K562 (cell line): ENCODE measurements around the gene NDC1. TPM values are rescaled to one million over a fixed set of nuclear protein-coding genes. Genes with fewer than 3 reads are reported as not detected.

Experiments used
- ATF7 ChIP-seq: fragments of 450-650 bp; IDR thresholded peaks from 2 replicates; pipeline ENCODE4 v1.7.1; 2014; ENCODE audit warnings: mild to moderate bottlenecking, moderate library complexity
- BMI1 ChIP-seq: fragments of 150-350 bp; IDR thresholded peaks from 2 replicates; pipeline ENCODE4 v1.6.1; 2014; ENCODE audit warnings: low read length
- BRF2 ChIP-seq: IDR thresholded peaks from 3 replicates; pipeline ENCODE4 v1.6.1; 2011; ENCODE audit warnings: borderline replicate concordance, mild to moderate bottlenecking; ENCODE audit not compliant: insufficient read length, insufficient read depth
- DACH1 ChIP-seq: fragments of 450-650 bp; IDR thresholded peaks from 2 replicates; pipeline ENCODE4 v1.6.1; 2018; ENCODE audit not compliant: partially characterized antibody
- HDAC1 ChIP-seq, 2 experiments: fragments of 450-650 bp; IDR thresholded peaks; 2 replicates each; pipeline ENCODE4 v1.6.1; 2016 to 2017; ENCODE audit warnings: inconsistent platforms in 1 of 2, mild to moderate bottlenecking in 1 of 2, moderate library complexity in 1 of 2
- IRF1 ChIP-seq: sonication (generic); formaldehyde crosslinking; IDR thresholded peaks from 2 replicates; pipeline ENCODE4 v1.8.0; 2022; ENCODE audit warnings: missing genetic modification reagents, mild to moderate bottlenecking, borderline replicate concordance
- PHF20 ChIP-seq: fragments of 450-650 bp; IDR thresholded peaks from 2 replicates; pipeline ENCODE4 v1.6.1; 2018; ENCODE audit not compliant: partially characterized antibody
- PKNOX1 ChIP-seq: fragments of 450-650 bp; IDR thresholded peaks from 2 replicates; pipeline ENCODE4 v1.6.1; 2016
- SNIP1 ChIP-seq: fragments of 450-650 bp; IDR thresholded peaks from 2 replicates; pipeline ENCODE4 v1.7.1; 2017; ENCODE audit warnings: low read depth, mild to moderate bottlenecking
- SUPT5H ChIP-seq: fragments of 450-650 bp; IDR thresholded peaks from 2 replicates; pipeline ENCODE4 v1.6.1; 2016
- ZKSCAN1 ChIP-seq: fragments of 150-350 bp; IDR thresholded peaks from 2 replicates; pipeline ENCODE4 v1.6.1; 2016; ENCODE audit warnings: low read depth, low read length
- ZNF133 ChIP-seq: fragments of 250-450 bp; sonication (Bioruptor Pico); IDR thresholded peaks from 2 replicates; pipeline ENCODE4 v1.4.0; 2020; ENCODE audit warnings: mild to moderate bottlenecking
- ZNF165 ChIP-seq: fragments of 250-450 bp; sonication (Bioruptor Pico); IDR thresholded peaks from 2 replicates; pipeline ENCODE4 v1.4.0; 2020; ENCODE audit warnings: borderline replicate concordance
- ZNF253 ChIP-seq: fragments of 250-450 bp; sonication (Bioruptor Pico); conservative IDR thresholded peaks from 2 replicates; pipeline ENCODE4 v1.6.1; 2021; ENCODE audit warnings: mild to moderate bottlenecking
- ZNF696 ChIP-seq: fragments of 250-450 bp; sonication (Bioruptor Pico); conservative IDR thresholded peaks from 2 replicates; pipeline ENCODE4 v1.4.0; 2020; ENCODE audit warnings: mild to moderate bottlenecking, moderate library complexity
- ZNF740 ChIP-seq, 3 experiments: fragments of 200-800 bp in 1 of 3; sonication (Bioruptor generic) in 1 of 3; sonication (generic) in 1 of 3; formaldehyde crosslinking in 1 of 3; IDR thresholded peaks; 2 replicates each; pipeline versions ENCODE4 v1.6.1 to v1.8.0; 2016 to 2022; ENCODE audit warnings: mild to moderate bottlenecking in 2 of 3, missing compliant biosample characterization in 2 of 3, missing genetic modification characterization in 2 of 3, missing genetic modification reagents in 1 of 3
- polyA plus RNA-seq, 8 experiments: library from polyadenylated mRNA; depleted of rRNA in 4 of 8; stranded (reverse) in 5 of 8; unstranded in 3 of 8; fragments of >200 nt; fragmentation: Nextera tagmentation in 2 of 8; fragmentation: Illumina TruSeq in 1 of 8; extraction: Ambion mirVana in 2 of 8; extraction: Trizol in 1 of 8; gene quantifications; 2 replicates each; pipeline versions ENCODE4 v1.2.1 to v1.2.3, GENCODE V29; 2011 to 2014; ENCODE audit warnings: inconsistent platforms in 1 of 8, missing spikeins in 1 of 8
- total RNA-seq, 7 experiments: library from RNA; depleted of rRNA in 6 of 7; stranded (reverse); fragments of >200 nt in 6 of 7; fragmentation: Illumina TruSeq in 2 of 7; extraction: Trizol in 2 of 7; gene quantifications; 2 replicates each; pipeline versions ENCODE4 v1.2.1 to v1.2.3, GENCODE V29; 2011 to 2021; ENCODE audit warnings: low replicate concordance in 1 of 7

The NDC1 gene
- total and polyA plus RNA-seq, 9 of the 15 experiments (the other 6 are each of a cell fraction or from before 2014, with no cell fraction given) = 26.9 to 102 (median 64.5) TPM

GRCh38 chr1:53837646-53837923 is 511 bp downstream of the NDC1 start (continued):
- no peak for TF ChIP-seq HDAC1 (IDR thresholded peaks at IDR 0.05)
- TF ChIP-seq SNIP1 = 0 out of 2 replicates have a peak, but pooled peaks have one; percentile 34
- TF ChIP-seq SUPT5H = no peak
- no peak for TF ChIP-seq ZNF253 (CRISPR knock-in tag)
- no peak for TF ChIP-seq DACH1
- no peak for TF ChIP-seq PHF20
- no peak for TF ChIP-seq IRF1 (CRISPR knock-in tag)
- TF ChIP-seq PKNOX1 = no peak
- no peak for TF ChIP-seq ZNF165 (CRISPR knock-in tag)
- TF ChIP-seq ZNF740 (CRISPR knock-in tag; IDR thresholded peaks at IDR 0.05) = no peak
- TF ChIP-seq ZNF740 (tag; IDR thresholded peaks at IDR 0.05) = no peak
- no peak for TF ChIP-seq ZNF696 (CRISPR knock-in tag)
- TF ChIP-seq ZNF133 = no peak
- no peak for TF ChIP-seq ZKSCAN1
- TF ChIP-seq BRF2 = no peak
- no peak for TF ChIP-seq BMI1
- TF ChIP-seq ATF7 = no peak
